Brain microvascular endothelial cell (primary cell): Measurements from ENCODE around the gene GTF2A2.

Experiments
- DNase-seq: peaks from one replicate; pipeline ENCODE4 v3.0.0-alpha.2; 2020
- H3K27ac ChIP-seq: fragments of 250-450 bp; sonication (Bioruptor Pico); 2 replicates; pipeline ENCODE4 v1.5.1; 2020; ENCODE audit warnings: mild to moderate bottlenecking, moderate library complexity
- H3K27me3 ChIP-seq: fragments of 250-450 bp; sonication (Bioruptor Pico); replicated peaks from 2 replicates; pipeline ENCODE4 v1.5.1; 2020; ENCODE audit warnings: mild to moderate bottlenecking
- H3K36me3 ChIP-seq: fragments of 250-450 bp; sonication (Bioruptor Pico); replicated peaks from 2 replicates; pipeline ENCODE4 v1.5.1; 2020; ENCODE audit warnings: mild to moderate bottlenecking
- H3K4me3 ChIP-seq: 2 replicates; pipeline ENCODE4 v1.5.1; 2011; ENCODE audit warnings: low read depth, mild to moderate bottlenecking, control low read depth, low read length, moderate library complexity
- CTCF ChIP-seq: IDR thresholded peaks from 2 replicates; pipeline ENCODE4 v1.5.1; 2011; ENCODE audit warnings: low read depth, mild to moderate bottlenecking, moderate library complexity, low read length, control low read depth, inconsistent platforms; ENCODE audit errors: missing control alignments
- in situ Hi-C: cut with HindIII; loops from 2 replicates; pipeline ENCODE4 v1.10.0; 2017; ENCODE audit warnings: low sequenced_read_pairs, low pct_ligation_motif_present

Gene GTF2A2

GRCh38 chr15:59688423-59688781 lies 31.1 kb upstream of the GTF2A2 start:
- in situ Hi-C loops, result no loop called here
- DNase-seq, result peak; percentile 58

GRCh38 chr15:59687836-59688235 lies 30.5 kb upstream of the GTF2A2 start:
- in situ Hi-C loops, result no loop called here
- TF ChIP-seq CTCF, result no peak
- Histone ChIP-seq H3K27ac (peak overlapping the region; percentile 98), H3K36me3 (peaks cover 3% of the 10 kb centered on the region), H3K4me3 (peak overlapping the region; percentile 99), H3K27me3 (no peaks in the 10 kb centered on the region)
- DNase-seq, result peak; percentile 25

More at GRCh38 chr15:59688423-59688781, 31.1 kb upstream of the GTF2A2 start:
- no peaks in the 10 kb centered on the region for H3K27me3 ChIP-seq
- H3K36me3 ChIP-seq, result peaks cover 2% of the 10 kb centered on the region
- no peak for TF ChIP-seq CTCF
- H3K27ac ChIP-seq, result peak overlapping the region; percentile 98
- peak overlapping the region; percentile 99 for H3K4me3 ChIP-seq

GRCh38 chr15:59686389-59686788 lies 29.1 kb upstream of the GTF2A2 start:
- in situ Hi-C loops, result no loop called here

GRCh38 chr15:59685737-59686297 lies 28.5 kb upstream of the GTF2A2 start:
- no peak overlapping the region for H3K27ac ChIP-seq
- no peak for DNase-seq
- no peak for TF ChIP-seq CTCF
- in situ Hi-C loops, result no loop called here
- H3K27me3 ChIP-seq, result no peaks in the 10 kb centered on the region
- no peak overlapping the region for H3K4me3 ChIP-seq
- peaks cover 18% of the 10 kb centered on the region for H3K36me3 ChIP-seq

More at GRCh38 chr15:59686389-59686788, 29.1 kb upstream of the GTF2A2 start:
- no peak for TF ChIP-seq CTCF
- DNase-seq, result no peak
- no peak overlapping the region for H3K4me3 ChIP-seq
- no peak overlapping the region for H3K27ac ChIP-seq
- H3K36me3 ChIP-seq, result peaks cover 12% of the 10 kb centered on the region
- H3K27me3 ChIP-seq, result no peaks in the 10 kb centered on the region

- peaks cover 59% of the 10 kb centered on the region for H3K36me3 ChIP-seq
- no peaks in the 10 kb centered on the region for H3K27me3 ChIP-seq
- no peak overlapping the region for H3K27ac ChIP-seq
- no peak overlapping the region for H3K4me3 ChIP-seq
- TF ChIP-seq CTCF, result no peak
- in situ Hi-C loops, result no loop called here
- no peak for DNase-seq
These were observed 23.6 kb upstream of the GTF2A2 start for GRCh38 chr15:59680870-59681269.

- Histone ChIP-seq H3K27me3 (no peaks in the 10 kb centered on the region), H3K27ac (no peak overlapping the region), H3K36me3 (peaks cover 64% of the 10 kb centered on the region), H3K4me3 (no peak overlapping the region)
- no peak for TF ChIP-seq CTCF
- in situ Hi-C loops, result no loop called here
- no peak for DNase-seq
These were observed 23.0 kb upstream of the GTF2A2 start for GRCh38 chr15:59680346-59680745.
